Measurements from ENCODE around the gene LRBA.

DNA sequence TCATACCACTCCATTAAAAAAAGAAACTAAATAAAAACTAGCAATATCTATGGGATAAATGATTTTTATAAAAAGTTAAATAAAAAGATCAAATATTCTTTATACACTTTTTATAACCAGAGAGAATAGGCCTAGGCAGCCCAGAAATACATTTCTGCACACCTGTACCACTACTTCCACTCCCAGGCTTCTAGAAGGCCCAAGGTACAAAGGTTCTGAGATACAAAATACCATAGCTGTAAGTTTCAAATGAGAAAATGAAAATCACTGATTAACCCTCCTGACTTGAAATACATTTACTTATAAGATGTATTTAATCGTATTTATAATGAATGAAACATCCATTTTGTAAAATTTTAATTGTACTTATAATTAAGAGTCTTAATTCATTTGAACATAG lies 659.7 kb downstream of the LRBA start:
- TF ChIP-seq, protein P1, sequence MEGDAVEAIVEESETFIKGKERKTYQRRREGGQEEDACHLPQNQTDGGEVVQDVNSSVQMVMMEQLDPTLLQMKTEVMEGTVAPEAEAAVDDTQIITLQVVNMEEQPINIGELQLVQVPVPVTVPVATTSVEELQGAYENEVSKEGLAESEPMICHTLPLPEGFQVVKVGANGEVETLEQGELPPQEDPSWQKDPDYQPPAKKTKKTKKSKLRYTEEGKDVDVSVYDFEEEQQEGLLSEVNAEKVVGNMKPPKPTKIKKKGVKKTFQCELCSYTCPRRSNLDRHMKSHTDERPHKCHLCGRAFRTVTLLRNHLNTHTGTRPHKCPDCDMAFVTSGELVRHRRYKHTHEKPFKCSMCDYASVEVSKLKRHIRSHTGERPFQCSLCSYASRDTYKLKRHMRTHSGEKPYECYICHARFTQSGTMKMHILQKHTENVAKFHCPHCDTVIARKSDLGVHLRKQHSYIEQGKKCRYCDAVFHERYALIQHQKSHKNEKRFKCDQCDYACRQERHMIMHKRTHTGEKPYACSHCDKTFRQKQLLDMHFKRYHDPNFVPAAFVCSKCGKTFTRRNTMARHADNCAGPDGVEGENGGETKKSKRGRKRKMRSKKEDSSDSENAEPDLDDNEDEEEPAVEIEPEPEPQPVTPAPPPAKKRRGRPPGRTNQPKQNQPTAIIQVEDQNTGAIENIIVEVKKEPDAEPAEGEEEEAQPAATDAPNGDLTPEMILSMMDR (IDR thresholded peaks at IDR 0.05): no peak
- no peak for TF ChIP-seq POLR2A (IDR thresholded peaks at IDR 0.05)

All from body of pancreas (tissue), 4 donors.